Esophagus squamous epithelium (tissue), 4 donors: ENCODE measurements around the gene LRP1B.
"Not testable (repeated sequence)": the region's sequence is repeated elsewhere in the genome, so short reads cannot be mapped to it uniquely, and the experiment has no call there.

Source experiments
- CTCF ChIP-seq, 6 experiments: fragments of 450-650 bp in 4 of 6; fragments of 200-600 bp in 2 of 6; sonication (generic) in 2 of 6; IDR thresholded peaks; one replicate each; pipeline ENCODE4 v1.5.1; 2016 to 2019; ENCODE audit warnings: antibody characterized with exemption in 6 of 6, mild to moderate bottlenecking in 4 of 6, moderate library complexity in 4 of 6
- POLR2A ChIP-seq, 4 donors: fragments of 450-650 bp; IDR thresholded peaks; one replicate each; pipeline ENCODE4 v1.6.1; 2017; ENCODE audit warnings: antibody characterized with exemption in 4 of 4, mild to moderate bottlenecking in 4 of 4, moderate library complexity in 3 of 4

GRCh38 chr2:140544769-140545168 lies 1586.0 kb downstream of the LRP1B start:
- not testable (repeated sequence) for TF ChIP-seq CTCF, POLR2A (IDR thresholded peaks at IDR 0.05)
